GM21423 (cell line): Measurements from ENCODE around the gene C12orf57.

Experiments used
- ATAC-seq: cut with Tn5 transposase; IDR thresholded peaks from one replicate; pipeline ENCODE4 v1.9.1; 2021; ENCODE audit warnings: mild to moderate bottlenecking, moderate library complexity; ENCODE audit not compliant: unreplicated experiment

The C12orf57 gene

GRCh38 chr12:6936636-6937480 is 7.0 kb upstream of the C12orf57 start:
- ATAC-seq = no peak

GRCh38 chr12:6937481-6938352 is 6.1 kb upstream of the C12orf57 start:
- peak; percentile 90 for ATAC-seq

GRCh38 chr12:6938353-6939190 is 5.2 kb upstream of the C12orf57 start:
- ATAC-seq = no peak

GRCh38 chr12:6939191-6939540 is 4.7 kb upstream of the C12orf57 start:
- no peak for ATAC-seq

GRCh38 chr12:6941267-6941666 is 2.6 kb upstream of the C12orf57 start:
- no peak for ATAC-seq

GRCh38 chr12:6941782-6942181 is 2.0 kb upstream of the C12orf57 start:
- ATAC-seq = no peak

- no peak for ATAC-seq
Observed at GRCh38 chr12:6942331-6942665, 1.5 kb upstream of the C12orf57 start.

- peak; percentile 23 for ATAC-seq
Observed at GRCh38 chr12:6943389-6943721, 467 bp upstream of the C12orf57 start.

GRCh38 chr12:6944381-6945186 is 762 bp downstream of the C12orf57 start:
- peak; percentile 46 for ATAC-seq

GRCh38 chr12:6945613-6946012 is 1.8 kb downstream of the C12orf57 start:
- ATAC-seq = no peak

GRCh38 chr12:6946033-6946919 is 2.5 kb downstream of the C12orf57 start:
- peak; percentile 25 for ATAC-seq

- no peak for ATAC-seq
Observed at GRCh38 chr12:6946920-6947374, 3.1 kb downstream of the C12orf57 start.

GRCh38 chr12:6947615-6948014 is 3.8 kb downstream of the C12orf57 start:
- no peak for ATAC-seq

- no peak for ATAC-seq
Observed at GRCh38 chr12:6948873-6949594, 5.2 kb downstream of the C12orf57 start.

- ATAC-seq = no peak
Observed at GRCh38 chr12:6950401-6950801, 6.6 kb downstream of the C12orf57 start.

GRCh38 chr12:6950811-6951540 is 7.2 kb downstream of the C12orf57 start, which contains the start of gene PTPN6:
Gene PTPN6, plus strand, starts transcription at chr12:6951356. Its CDS starts 157 bp downstream, at chr12:6951513.
- peak; percentile 17 for ATAC-seq

- ATAC-seq = no peak
Observed at GRCh38 chr12:6951551-6952120, 7.8 kb downstream of the C12orf57 start.
